ENCODE data around the gene MICAL3. TPM values are rescaled to one million over a fixed set of nuclear protein-coding genes. Genes with fewer than 3 reads are reported as not detected.

Gene MICAL3
- total and polyA plus RNA-seq, 9 of the 15 experiments (the other 6 are each of a cell fraction or from before 2014, with no cell fraction given), result 0.53 to 32.1 (median 12.3) TPM

- TF ChIP-seq SRSF7 (optimal IDR thresholded peaks at IDR 0.05; ENCODE audit: low read depth, low read length), result no peak
- TF ChIP-seq RB1 (IDR thresholded peaks at IDR 0.05; ENCODE audit: low read depth), result no peak
- TF ChIP-seq GABPB1 (CRISPR knock-in tag; IDR thresholded peaks at IDR 0.05), result peak; percentile 71
- no peak for TF ChIP-seq HDGF (IDR thresholded peaks at IDR 0.05)
- TF ChIP-seq LCOR (CRISPR knock-in tag; IDR thresholded peaks at IDR 0.05), result 0 out of 2 replicates have a peak, but pooled peaks have one; percentile 56
- TF ChIP-seq ERF (CRISPR knock-in tag; IDR thresholded peaks at IDR 0.05), result peak; percentile 71; the same call in 1 of the 2 replicates
- no peak for TF ChIP-seq ZNF449 (CRISPR knock-in tag; IDR thresholded peaks at IDR 0.05)
- no peak for TF ChIP-seq KDM5B (IDR thresholded peaks at IDR 0.05; ENCODE audit: insufficient replicate concordance, low read depth, low read length)
- TF ChIP-seq RFX1 (IDR thresholded peaks at IDR 0.05), result no peak
- peak; percentile 99 for TF ChIP-seq BHLHE40 (IDR thresholded peaks at IDR 0.05; ENCODE audit: low read length)
- peak; percentile 28 to 47; a peak in 2 of 4 replicates for TF ChIP-seq RCOR1 (IDR thresholded peaks at IDR 0.05; ENCODE audit: borderline replicate concordance in 1 of 2, low read depth in 2 of 2, low read length in 2 of 2)
- no peak for TF ChIP-seq HNRNPUL1 (IDR thresholded peaks at IDR 0.05; ENCODE audit: low read length)
- peak; percentile 89 for TF ChIP-seq TOE1 (IDR thresholded peaks at IDR 0.05; ENCODE audit: borderline replicate concordance)
- TF ChIP-seq TOE1 (CRISPR knock-in tag; IDR thresholded peaks at IDR 0.05; ENCODE audit: borderline replicate concordance, low read depth), result no peak
- TF ChIP-seq ZNF253 (CRISPR knock-in tag; conservative IDR thresholded peaks at IDR 0.05), result no peak
- TF ChIP-seq KDM1A (IDR thresholded peaks at IDR 0.05), result peak; percentile 59 to 84; a peak in 3 of 4 replicates
- peak; percentile 92 for TF ChIP-seq CBFA2T3 (IDR thresholded peaks at IDR 0.05)
- no peak for TF ChIP-seq FOXA3 (CRISPR knock-in tag; conservative IDR thresholded peaks at IDR 0.05 in 1 of 2, IDR thresholded peaks at IDR 0.05 in 1 of 2)
- 0 out of 2 replicates have a peak, but pooled peaks have one; percentile 25 for TF ChIP-seq ZNF324 (CRISPR knock-in tag; IDR thresholded peaks at IDR 0.05)
- peak; percentile 72 for TF ChIP-seq KLF13 (tag; IDR thresholded peaks at IDR 0.05; ENCODE audit: borderline replicate concordance, low read depth)
- TF ChIP-seq MAZ (CRISPR knock-in tag; conservative IDR thresholded peaks at IDR 0.05 in 1 of 2, IDR thresholded peaks at IDR 0.05 in 1 of 2), result peak in 1 of 2 experiments; percentile 71
- 0 out of 2 replicates have a peak, but pooled peaks have one; percentile 32 for TF ChIP-seq PHB2 (IDR thresholded peaks at IDR 0.05; ENCODE audit: low read depth)
- 0 out of 2 replicates have a peak, but pooled peaks have one; percentile 45 for TF ChIP-seq JUND (IDR thresholded peaks at IDR 0.05; ENCODE audit: borderline replicate concordance, low read depth, low read length)
- no peak; the same call in 2 of the 3 replicates for TF ChIP-seq JUND (tag; IDR thresholded peaks at IDR 0.05; ENCODE audit: borderline replicate concordance, low read depth, low read length)
- no peak; the same call in none of the 2 replicates for TF ChIP-seq NBN (IDR thresholded peaks at IDR 0.05; ENCODE audit: low read depth)
- peak; percentile 78 for TF ChIP-seq TRIM28 (IDR thresholded peaks at IDR 0.05)
- no peak for TF ChIP-seq TAF15 (IDR thresholded peaks at IDR 0.05; ENCODE audit: low read depth, low read length)
- TF ChIP-seq ZBTB34 (CRISPR knock-in tag; IDR thresholded peaks at IDR 0.05), result no peak
Measured at GRCh38 chr22:17786435-17787161, 237.8 kb downstream of the MICAL3 start (continued).

Measured in K562 (cell line).